Neural cell (in vitro differentiated cells): ENCODE results near the gene PRG3. TPM values are rescaled to one million over a fixed set of nuclear protein-coding genes. Genes with fewer than 3 reads are reported as not detected.

Source experiments
- H2AFZ ChIP-seq: fragments of 200-600, 300-800 bp; sonication (generic), shearing (Covaris generic); 2 replicates; pipeline ENCODE4 v1.6.0; 2014; ENCODE audit warnings: low read depth, mild to moderate bottlenecking, antibody characterized with exemption, low read length, moderate library complexity
- H3F3A ChIP-seq: fragments of 200-600 bp; shearing (Covaris generic); 2 replicates; pipeline ENCODE4 v1.6.1; 2016; ENCODE audit warnings: mild to moderate bottlenecking, moderate library complexity, mixed read lengths, antibody characterized with exemption, low read length; ENCODE audit not compliant: insufficient read depth, poor library complexity, severe bottlenecking
- H3K27ac ChIP-seq: fragments of 200-600, 300-800 bp; sonication (generic), shearing (Covaris generic); 2 replicates; pipeline ENCODE4 v1.5.1; 2014; ENCODE audit warnings: mild to moderate bottlenecking, low read length, moderate library complexity
- H3K27me3 ChIP-seq: fragments of 300-800, 200-600 bp; sonication (generic), shearing (Covaris generic); 2 replicates; pipeline ENCODE4 v1.6.0; 2014; ENCODE audit warnings: mild to moderate bottlenecking, low read depth, low read length, moderate library complexity; ENCODE audit not compliant: insufficient read depth
- H3K36me3 ChIP-seq: fragments of 300-800, 200-600 bp; sonication (generic), shearing (Covaris generic); 2 replicates; pipeline ENCODE4 v1.5.1; 2014; ENCODE audit warnings: mild to moderate bottlenecking, antibody characterized with exemption, low read length, moderate library complexity; ENCODE audit not compliant: insufficient read depth
- H3K4me2 ChIP-seq: fragments of 300-800, 200-600 bp; sonication (generic), shearing (Covaris generic); 2 replicates; pipeline ENCODE4 v1.6.0; 2014; ENCODE audit warnings: mild to moderate bottlenecking, low read length
- H3K4me3 ChIP-seq: fragments of 300-800, 200-600 bp; sonication (generic), shearing (Covaris generic); 2 replicates; pipeline ENCODE4 v1.5.1; 2014; ENCODE audit warnings: mild to moderate bottlenecking, low read length, moderate library complexity
- H3K79me2 ChIP-seq: fragments of 200-600 bp; shearing (Covaris generic); replicated peaks from 2 replicates; pipeline ENCODE4 v1.6.0; 2014; ENCODE audit warnings: mild to moderate bottlenecking, low read length, moderate library complexity; ENCODE audit not compliant: insufficient read depth
- H3K9ac ChIP-seq: fragments of 300-800, 200-600 bp; sonication (generic), shearing (Covaris generic); 2 replicates; pipeline ENCODE4 v1.6.1; 2016; ENCODE audit warnings: mild to moderate bottlenecking, low read length, mixed read lengths
- H3K9me2 ChIP-seq: fragments of 200-600 bp; shearing (Covaris generic); 2 replicates; pipeline ENCODE4 v1.6.1; 2016; ENCODE audit warnings: mild to moderate bottlenecking, low read length, mixed read lengths; ENCODE audit not compliant: insufficient read depth
- H3K9me3 ChIP-seq: fragments of 200-600, 300-800 bp; sonication (generic), shearing (Covaris generic); 2 replicates; pipeline ENCODE4 v1.6.1; 2016; ENCODE audit warnings: mild to moderate bottlenecking, mixed run types, low read length, moderate library complexity, mixed read lengths
- H4K20me1 ChIP-seq: fragments of 200-600 bp; shearing (Covaris generic); 2 replicates; pipeline ENCODE4 v1.6.1; 2016; ENCODE audit warnings: mild to moderate bottlenecking, mixed run types; ENCODE audit not compliant: insufficient read depth
- EP300 ChIP-seq: fragments of 450-650 bp; conservative IDR thresholded peaks from 2 replicates; pipeline ENCODE4 v1.6.1; 2014; ENCODE audit warnings: antibody characterized with exemption, mild to moderate bottlenecking, moderate library complexity; ENCODE audit not compliant: poor library complexity, severe bottlenecking
- EZH2 ChIP-seq: fragments of 200-600, 300-800 bp; shearing (Covaris generic), sonication (generic); IDR thresholded peaks from 2 replicates; pipeline ENCODE4 v1.6.1; 2014; ENCODE audit warnings: antibody characterized with exemption, low read length, borderline replicate concordance, mild to moderate bottlenecking; ENCODE audit not compliant: insufficient read depth, poor library complexity, severe bottlenecking
- MXI1 ChIP-seq: fragments of 450-650 bp; conservative IDR thresholded peaks from 2 replicates; pipeline ENCODE4 v1.6.1; 2014; ENCODE audit warnings: antibody characterized with exemption, mild to moderate bottlenecking; ENCODE audit not compliant: poor library complexity, severe bottlenecking
- POLR2AphosphoS5 ChIP-seq: IDR thresholded peaks from 2 replicates; pipeline ENCODE4 v1.6.1; 2012
- RAD21 ChIP-seq: fragments of 450-650 bp; conservative IDR thresholded peaks from 2 replicates; pipeline ENCODE4 v1.6.1; 2014; ENCODE audit warnings: antibody characterized with exemption, mild to moderate bottlenecking, moderate library complexity
- SMC3 ChIP-seq: fragments of 450-650 bp; conservative IDR thresholded peaks from 2 replicates; pipeline ENCODE4 v1.6.1; 2014; ENCODE audit warnings: antibody characterized with exemption, mild to moderate bottlenecking, moderate library complexity; ENCODE audit not compliant: poor library complexity
- TAF1 ChIP-seq: IDR thresholded peaks from 2 replicates; pipeline ENCODE4 v1.6.1; 2012; ENCODE audit warnings: low read depth
- polyA plus RNA-seq: library from polyadenylated mRNA; depleted of rRNA; stranded (reverse); fragments of >200 nt; gene quantifications from 2 replicates; pipeline ENCODE4 v1.2.3, GENCODE V29; 2014
- TF ChIP-seq, protein P1 (sequence below): fragments of 450-650 bp; IDR thresholded peaks from 2 replicates; pipeline ENCODE4 v1.5.1; 2014; ENCODE audit warnings: antibody characterized with exemption, mild to moderate bottlenecking, moderate library complexity; ENCODE audit not compliant: poor library complexity, severe bottlenecking
- TF ChIP-seq, protein P2 (sequence below): IDR thresholded peaks from 2 replicates; pipeline ENCODE4 v1.6.1; 2012; ENCODE audit warnings: borderline replicate concordance

PRG3 gene
- polyA plus RNA-seq, 1 donor from 2014 or later = not detected

DNA sequence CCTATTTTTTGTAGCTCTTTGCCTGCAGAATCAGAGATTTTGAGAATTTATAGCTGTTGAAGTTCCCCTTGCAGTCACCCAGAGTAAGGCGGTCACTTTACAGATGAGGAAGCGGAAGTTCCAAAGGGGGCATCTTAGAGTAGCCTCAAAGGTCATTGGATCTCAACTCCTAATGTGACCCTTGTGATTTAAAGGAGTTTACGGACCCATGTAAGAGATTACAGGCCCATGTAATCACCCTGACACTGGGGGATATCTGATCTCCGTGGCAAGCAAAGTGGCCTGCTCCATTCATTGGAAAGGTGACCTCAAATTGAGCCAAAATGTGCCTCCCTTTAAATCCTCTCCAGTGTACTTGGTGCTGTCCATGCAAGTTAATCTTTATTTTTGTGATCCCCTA is 27.1 kb downstream of the PRG3 start:
- no peak overlapping the region for H2AFZ ChIP-seq
- no peaks in the 10 kb centered on the region for H3K9me2 ChIP-seq
- no peaks in the 10 kb centered on the region for H3K27me3 ChIP-seq
- H4K20me1 ChIP-seq = no peaks in the 10 kb centered on the region
- no peaks in the 10 kb centered on the region for H3K9me3 ChIP-seq
- no peak overlapping the region for H3K27ac ChIP-seq
- no peaks in the 10 kb centered on the region for H3K79me2 ChIP-seq
- H3K4me2 ChIP-seq = no peak overlapping the region
- H3K36me3 ChIP-seq = no peaks in the 10 kb centered on the region
- TF ChIP-seq, protein P1, sequence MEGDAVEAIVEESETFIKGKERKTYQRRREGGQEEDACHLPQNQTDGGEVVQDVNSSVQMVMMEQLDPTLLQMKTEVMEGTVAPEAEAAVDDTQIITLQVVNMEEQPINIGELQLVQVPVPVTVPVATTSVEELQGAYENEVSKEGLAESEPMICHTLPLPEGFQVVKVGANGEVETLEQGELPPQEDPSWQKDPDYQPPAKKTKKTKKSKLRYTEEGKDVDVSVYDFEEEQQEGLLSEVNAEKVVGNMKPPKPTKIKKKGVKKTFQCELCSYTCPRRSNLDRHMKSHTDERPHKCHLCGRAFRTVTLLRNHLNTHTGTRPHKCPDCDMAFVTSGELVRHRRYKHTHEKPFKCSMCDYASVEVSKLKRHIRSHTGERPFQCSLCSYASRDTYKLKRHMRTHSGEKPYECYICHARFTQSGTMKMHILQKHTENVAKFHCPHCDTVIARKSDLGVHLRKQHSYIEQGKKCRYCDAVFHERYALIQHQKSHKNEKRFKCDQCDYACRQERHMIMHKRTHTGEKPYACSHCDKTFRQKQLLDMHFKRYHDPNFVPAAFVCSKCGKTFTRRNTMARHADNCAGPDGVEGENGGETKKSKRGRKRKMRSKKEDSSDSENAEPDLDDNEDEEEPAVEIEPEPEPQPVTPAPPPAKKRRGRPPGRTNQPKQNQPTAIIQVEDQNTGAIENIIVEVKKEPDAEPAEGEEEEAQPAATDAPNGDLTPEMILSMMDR = no peak
- TF ChIP-seq MXI1 = no peak
- TF ChIP-seq SMC3 = no peak
- TF ChIP-seq, protein P2, sequence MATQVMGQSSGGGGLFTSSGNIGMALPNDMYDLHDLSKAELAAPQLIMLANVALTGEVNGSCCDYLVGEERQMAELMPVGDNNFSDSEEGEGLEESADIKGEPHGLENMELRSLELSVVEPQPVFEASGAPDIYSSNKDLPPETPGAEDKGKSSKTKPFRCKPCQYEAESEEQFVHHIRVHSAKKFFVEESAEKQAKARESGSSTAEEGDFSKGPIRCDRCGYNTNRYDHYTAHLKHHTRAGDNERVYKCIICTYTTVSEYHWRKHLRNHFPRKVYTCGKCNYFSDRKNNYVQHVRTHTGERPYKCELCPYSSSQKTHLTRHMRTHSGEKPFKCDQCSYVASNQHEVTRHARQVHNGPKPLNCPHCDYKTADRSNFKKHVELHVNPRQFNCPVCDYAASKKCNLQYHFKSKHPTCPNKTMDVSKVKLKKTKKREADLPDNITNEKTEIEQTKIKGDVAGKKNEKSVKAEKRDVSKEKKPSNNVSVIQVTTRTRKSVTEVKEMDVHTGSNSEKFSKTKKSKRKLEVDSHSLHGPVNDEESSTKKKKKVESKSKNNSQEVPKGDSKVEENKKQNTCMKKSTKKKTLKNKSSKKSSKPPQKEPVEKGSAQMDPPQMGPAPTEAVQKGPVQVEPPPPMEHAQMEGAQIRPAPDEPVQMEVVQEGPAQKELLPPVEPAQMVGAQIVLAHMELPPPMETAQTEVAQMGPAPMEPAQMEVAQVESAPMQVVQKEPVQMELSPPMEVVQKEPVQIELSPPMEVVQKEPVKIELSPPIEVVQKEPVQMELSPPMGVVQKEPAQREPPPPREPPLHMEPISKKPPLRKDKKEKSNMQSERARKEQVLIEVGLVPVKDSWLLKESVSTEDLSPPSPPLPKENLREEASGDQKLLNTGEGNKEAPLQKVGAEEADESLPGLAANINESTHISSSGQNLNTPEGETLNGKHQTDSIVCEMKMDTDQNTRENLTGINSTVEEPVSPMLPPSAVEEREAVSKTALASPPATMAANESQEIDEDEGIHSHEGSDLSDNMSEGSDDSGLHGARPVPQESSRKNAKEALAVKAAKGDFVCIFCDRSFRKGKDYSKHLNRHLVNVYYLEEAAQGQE = no peak
- TF ChIP-seq TAF1 = no peak
- no peak for TF ChIP-seq EZH2
- TF ChIP-seq EP300 = no peak
- no peak overlapping the region for H3K9ac ChIP-seq
- H3F3A ChIP-seq = no peaks in the 10 kb centered on the region
- no peak overlapping the region for H3K4me3 ChIP-seq

DNA sequence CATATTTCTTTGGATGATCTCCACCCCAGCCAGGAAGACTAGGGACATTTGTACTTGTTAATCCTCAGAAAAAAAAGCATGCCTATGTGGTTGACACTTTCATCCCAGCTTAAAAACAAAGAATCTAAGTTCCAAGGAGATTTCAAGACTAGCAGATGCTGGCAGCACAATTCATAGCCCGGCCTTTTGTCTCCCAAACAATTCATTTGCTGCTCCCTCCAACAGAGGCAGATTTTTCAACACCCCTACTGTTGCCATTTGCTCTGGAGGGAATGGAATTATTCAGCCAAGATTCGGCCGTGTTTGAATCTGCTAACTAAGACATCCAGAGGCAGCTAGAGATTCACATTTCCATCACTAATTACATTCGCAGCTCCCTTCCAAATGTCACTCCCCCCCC is 27.5 kb downstream of the PRG3 start:
- Histone ChIP-seq H2AFZ (no peak overlapping the region), H3K9ac (no peak overlapping the region), H3K9me2 (no peaks in the 10 kb centered on the region), H3F3A (no peaks in the 10 kb centered on the region), H3K4me2 (no peak overlapping the region), H3K4me3 (no peak overlapping the region), H4K20me1 (no peaks in the 10 kb centered on the region), H3K27me3 (no peaks in the 10 kb centered on the region), H3K27ac (no peak overlapping the region), H3K36me3 (no peaks in the 10 kb centered on the region), H3K79me2 (no peaks in the 10 kb centered on the region), H3K9me3 (no peaks in the 10 kb centered on the region)
- no peak for TF ChIP-seq RAD21
- no peak for TF ChIP-seq EZH2
- TF ChIP-seq MXI1 = no peak
- TF ChIP-seq EP300 = no peak
- TF ChIP-seq SMC3 = no peak
- TF ChIP-seq, protein P1 = no peak
- no peak for TF ChIP-seq POLR2AphosphoS5
- TF ChIP-seq, protein P2 = no peak
- TF ChIP-seq TAF1 = no peak
